HPDE6-E6E7 (cell line): ENCODE measurements around the gene OR6K2.

ENCODE experiments used
- DNase-seq: peaks from one replicate; pipeline ENCODE4 v3.0.0; 2011; ENCODE audit warnings: missing footprints; ENCODE audit errors: extremely low spot score

Gene OR6K2

DNA sequence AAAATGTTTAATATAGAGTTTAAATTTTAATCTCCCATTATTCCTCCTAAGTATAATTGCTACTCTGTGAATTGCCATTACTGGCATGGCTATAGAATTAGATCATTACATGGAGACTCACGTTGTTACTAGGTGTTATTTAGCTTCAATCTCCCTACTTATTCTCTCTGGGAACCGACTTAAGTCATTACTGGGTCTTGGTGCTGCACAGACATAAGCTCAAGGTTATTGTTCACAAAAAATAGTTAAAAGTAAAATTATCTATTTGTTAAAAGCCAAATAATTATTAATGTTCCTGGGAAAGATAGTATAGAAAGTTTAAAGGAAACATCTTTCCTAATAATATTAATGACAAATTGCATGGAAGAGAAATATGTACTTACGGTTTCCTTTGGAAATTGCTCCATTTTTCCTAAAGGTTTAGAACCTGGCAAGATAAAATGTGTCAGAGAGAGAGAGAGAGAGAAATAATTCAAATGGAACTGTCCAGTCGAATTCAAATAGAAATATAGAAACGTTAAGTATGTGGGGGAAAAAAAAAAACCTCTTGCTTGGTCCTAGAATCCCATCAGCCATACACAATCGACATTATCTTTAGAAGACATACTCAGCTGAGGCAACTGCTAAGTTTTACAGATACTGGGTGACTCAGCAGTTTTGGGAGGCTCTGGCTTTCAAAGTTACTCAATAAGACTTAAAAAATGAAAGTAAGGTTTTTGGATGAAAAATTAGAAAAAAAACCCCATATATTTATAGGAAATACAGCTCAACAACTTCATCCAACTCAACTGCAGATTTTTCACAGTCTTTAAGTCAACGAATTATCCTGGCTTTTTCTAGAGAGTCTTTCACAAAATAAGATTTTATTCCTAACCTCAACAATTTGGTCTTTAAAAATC, 14.1 kb downstream of the OR6K2 start, which contains the start of gene SPTA1:
TSS of gene SPTA1 (minus strand) at position 605 of the 899 bp plus-strand sequence. CDS start at position 407, 198 bp downstream.
- DNase-seq: no peak

DNA sequence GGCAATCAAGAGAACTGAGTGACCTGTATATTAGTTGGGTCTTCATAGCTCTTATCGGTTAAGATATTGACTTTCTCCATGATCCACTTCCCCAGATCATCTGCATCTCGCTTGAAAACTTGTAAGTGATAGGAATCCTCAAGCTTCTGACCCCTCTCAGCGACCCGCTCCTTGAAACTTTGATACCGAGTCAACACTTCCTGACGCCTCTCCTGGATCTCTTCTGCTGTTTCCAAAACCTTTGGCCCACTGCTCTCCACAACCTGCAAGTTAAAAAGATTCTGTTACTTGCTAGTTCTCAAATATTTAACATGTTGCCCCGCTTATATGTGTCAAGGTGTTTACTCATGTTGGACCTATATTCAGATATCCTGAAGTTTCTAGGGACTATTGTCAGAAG, 15.4 kb downstream of the OR6K2 start:
- no peak for DNase-seq

DNA sequence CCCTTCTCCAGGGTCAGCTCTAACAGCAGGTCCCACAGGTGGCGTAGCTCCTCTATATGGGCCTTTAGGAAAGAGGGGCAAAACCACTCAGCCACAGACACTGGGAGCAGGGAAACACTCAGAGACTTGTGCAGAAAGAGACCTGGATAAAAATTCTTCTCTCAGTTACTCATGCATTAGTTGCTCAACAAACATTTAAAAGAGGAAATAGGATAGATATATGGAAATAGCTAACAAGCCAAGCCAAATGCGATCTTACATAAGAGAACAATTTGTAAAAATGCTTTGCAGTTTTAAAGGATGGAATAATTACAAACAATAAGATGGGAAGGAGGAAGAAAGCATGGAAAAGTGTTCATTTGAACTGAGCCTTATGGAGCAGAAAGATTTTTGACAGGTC, 18.8 kb downstream of the OR6K2 start:
- no peak for DNase-seq

DNA sequence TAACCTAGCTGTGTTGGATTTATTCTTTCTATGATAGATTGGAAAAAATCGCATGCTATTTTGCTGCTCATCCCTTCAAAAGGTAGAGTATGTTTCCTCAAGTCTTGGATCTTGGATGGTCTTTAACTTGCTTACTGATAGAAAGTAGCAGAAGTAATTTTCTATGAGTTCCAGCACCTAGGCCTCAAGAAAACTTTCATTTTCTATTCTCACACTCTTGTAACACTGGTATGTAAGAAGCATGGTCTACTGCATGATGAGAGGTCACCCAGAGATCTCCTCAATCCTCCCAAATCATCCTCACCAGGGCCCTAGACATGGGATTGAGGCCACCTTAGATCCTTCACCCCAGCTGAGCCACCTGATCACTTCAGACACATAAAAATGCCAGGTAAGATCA, 21.2 kb downstream of the OR6K2 start:
- DNase-seq: no peak

DNA sequence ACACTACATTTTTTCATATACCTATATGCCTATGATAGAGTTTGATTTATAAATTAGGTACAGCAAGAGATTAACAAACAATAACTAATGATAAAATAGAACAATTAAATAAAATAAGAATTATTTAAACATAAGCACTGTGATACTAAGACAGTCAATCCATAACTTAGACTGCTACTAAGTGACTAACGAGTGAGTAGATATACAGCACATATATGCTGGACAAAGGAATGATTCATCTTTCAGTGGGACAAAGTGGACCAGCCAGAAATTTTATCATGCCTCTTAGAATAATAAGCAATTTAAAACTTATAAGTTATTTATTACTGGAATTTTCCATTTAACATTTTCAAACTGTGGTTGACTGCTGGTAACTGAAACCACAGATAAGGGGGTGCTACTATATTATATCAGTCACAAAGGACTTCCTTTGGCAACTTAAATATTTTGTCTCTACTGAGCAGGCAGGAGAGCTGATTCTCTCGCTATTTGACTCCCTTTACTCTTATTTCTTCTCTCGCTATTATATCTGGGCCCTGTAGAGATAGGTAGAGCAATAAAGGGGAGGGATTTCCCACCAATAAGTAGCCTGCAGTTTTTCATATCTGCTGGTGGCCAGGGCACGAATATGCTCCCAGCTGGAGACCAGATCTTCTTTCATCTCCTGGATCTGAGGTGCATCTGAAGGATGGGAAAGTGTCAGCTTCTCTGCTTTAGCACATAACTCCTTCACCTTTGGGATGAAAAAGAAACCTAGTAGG, 24.7 kb downstream of the OR6K2 start:
- DNase-seq: no peak

DNA sequence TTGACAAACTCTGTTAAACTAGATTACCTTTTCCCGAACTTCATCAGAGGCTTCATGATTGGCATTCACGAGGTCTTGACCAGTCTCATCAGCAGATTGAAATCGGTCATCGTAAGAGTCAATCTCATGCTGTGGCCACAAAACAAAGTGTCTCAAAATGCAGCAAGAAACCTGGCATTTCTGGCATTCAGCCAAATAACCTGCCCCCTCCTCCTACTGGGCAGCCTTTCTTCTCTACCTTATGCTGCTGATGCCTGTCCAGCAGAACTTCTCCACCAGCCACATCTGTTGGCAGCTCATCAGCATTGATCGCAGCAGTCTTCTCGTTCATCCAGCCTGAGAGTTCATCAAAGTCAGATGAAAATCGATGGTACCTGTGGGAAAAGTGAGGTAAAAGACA, 26.1 kb downstream of the OR6K2 start:
- no peak for DNase-seq

DNA sequence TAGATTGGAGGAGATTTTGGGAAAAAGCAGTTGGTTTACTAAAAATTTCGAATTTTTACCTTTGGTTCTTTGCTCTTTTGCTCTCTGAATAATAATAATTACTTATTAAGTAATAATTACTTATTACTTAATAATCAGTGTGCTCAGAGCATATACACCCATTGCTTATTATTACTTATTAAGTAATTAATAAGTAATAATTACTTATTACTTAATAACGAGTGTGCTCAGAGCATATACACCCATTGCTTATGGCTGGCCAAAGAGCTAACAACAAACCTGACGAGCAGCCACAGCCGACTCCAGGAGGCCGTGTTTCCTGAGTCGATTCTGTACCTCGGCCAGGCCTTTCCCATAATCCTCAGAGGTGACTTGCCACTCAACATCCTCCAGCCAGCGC, 34.4 kb downstream of the OR6K2 start:
- no peak for DNase-seq

DNA sequence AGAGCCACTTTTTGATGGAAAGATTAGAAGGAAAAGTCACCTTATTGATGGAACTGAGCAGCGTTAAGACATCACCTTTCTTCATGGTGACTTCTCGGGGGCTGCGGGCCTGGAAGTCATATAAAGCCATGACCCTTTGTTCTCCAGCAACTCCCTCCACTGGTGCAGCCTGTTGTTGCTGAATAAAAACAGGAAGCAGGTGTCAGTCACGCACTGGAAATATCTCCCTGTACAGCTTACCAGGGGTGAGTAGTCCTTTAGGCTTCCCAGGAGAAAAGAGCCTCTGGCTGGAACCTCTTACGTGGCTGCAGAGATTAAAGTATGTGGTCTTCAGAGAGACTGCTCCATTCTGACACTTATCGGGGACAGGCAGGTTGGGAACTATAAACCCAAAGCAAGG, 45.9 kb downstream of the OR6K2 start:
- no peak for DNase-seq

DNA sequence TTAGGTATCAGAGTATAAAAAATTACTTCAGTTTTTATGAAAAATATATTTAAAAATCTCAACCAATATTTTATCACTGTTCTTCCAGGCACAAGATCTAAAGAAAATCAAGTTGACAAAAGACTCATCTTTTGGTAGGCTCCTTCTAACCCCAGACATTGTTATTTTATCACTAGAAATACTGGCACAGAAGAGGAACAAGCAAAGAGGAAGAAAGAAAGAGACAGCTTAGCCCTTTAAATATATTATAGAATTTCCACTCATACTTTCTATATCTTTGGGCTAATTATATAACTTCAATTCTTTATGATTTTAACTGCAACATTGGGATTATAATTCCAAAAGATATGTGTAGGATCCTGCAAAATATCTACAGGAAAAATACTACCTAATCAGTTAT, 46.4 kb downstream of the OR6K2 start:
- DNase-seq: no peak

DNA sequence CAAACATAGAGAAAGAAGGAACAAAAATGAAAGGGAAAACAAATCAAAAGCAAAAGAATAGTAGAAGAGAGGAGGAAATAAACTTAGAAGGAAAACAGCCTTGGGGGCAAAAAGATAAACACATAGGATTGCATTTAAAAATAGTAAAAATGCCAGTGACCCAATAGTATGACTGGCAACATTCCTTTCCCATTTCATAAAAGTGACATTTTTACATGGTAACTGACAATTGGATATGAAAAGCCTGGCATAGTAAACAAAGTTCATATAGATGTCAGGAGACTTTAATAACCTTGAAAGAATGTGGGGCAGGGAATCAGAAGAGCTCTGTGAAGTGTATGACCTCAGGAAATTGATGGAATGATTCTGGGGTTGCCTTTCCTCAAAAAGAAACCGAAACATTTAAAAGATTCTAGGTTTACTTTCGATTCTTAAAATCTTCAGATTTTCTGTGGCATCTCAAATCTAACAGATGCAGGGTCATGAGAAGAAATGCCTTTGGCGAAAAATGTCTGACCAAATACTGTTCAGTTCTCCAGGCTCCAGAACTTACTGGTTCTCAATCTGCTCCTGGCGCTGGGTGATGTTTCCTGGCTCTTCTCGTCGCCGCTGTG, 47.6 kb downstream of the OR6K2 start:
- DNase-seq: no peak
